ENCODE results near the gene STPG1.

- TF ChIP-seq CTCF (IDR thresholded peaks at IDR 0.05) (no peak), POLR2A (IDR thresholded peaks at IDR 0.05) (no peak)
These were observed 5.5 kb upstream of the STPG1 start for GRCh38 chr1:24418898-24419628.

All from testis (tissue), 2 donors.